ENCODE data around the gene DNAH2.

DNAH2 gene, protein sequence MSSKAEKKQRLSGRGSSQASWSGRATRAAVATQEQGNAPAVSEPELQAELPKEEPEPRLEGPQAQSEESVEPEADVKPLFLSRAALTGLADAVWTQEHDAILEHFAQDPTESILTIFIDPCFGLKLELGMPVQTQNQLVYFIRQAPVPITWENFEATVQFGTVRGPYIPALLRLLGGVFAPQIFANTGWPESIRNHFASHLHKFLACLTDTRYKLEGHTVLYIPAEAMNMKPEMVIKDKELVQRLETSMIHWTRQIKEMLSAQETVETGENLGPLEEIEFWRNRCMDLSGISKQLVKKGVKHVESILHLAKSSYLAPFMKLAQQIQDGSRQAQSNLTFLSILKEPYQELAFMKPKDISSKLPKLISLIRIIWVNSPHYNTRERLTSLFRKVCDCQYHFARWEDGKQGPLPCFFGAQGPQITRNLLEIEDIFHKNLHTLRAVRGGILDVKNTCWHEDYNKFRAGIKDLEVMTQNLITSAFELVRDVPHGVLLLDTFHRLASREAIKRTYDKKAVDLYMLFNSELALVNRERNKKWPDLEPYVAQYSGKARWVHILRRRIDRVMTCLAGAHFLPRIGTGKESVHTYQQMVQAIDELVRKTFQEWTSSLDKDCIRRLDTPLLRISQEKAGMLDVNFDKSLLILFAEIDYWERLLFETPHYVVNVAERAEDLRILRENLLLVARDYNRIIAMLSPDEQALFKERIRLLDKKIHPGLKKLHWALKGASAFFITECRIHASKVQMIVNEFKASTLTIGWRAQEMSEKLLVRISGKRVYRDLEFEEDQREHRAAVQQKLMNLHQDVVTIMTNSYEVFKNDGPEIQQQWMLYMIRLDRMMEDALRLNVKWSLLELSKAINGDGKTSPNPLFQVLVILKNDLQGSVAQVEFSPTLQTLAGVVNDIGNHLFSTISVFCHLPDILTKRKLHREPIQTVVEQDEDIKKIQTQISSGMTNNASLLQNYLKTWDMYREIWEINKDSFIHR (N-terminal part only)

GRCh38 chr17:7716901-7717755 is at the start of gene DNAH2:
TSS of gene DNAH2 (plus strand) at chr17:7717744. CDS start at chr17:7719735, 1,991 bp downstream.
- peak; percentile 86 for DNase-seq

GRCh38 chr17:7668482-7668881 is 49.1 kb upstream of the DNAH2 start:
- no peak for DNase-seq

- no peak for DNase-seq
Observed at GRCh38 chr17:7673239-7673638, 44.3 kb upstream of the DNAH2 start.

- DNase-seq: no peak
Observed at GRCh38 chr17:7674934-7675333, 42.6 kb upstream of the DNAH2 start.

- no peak for DNase-seq
Observed at GRCh38 chr17:7676533-7676932, 41.0 kb upstream of the DNAH2 start.

GRCh38 chr17:7677388-7678067 is 40.0 kb upstream of the DNAH2 start:
- no peak for DNase-seq

DNA sequence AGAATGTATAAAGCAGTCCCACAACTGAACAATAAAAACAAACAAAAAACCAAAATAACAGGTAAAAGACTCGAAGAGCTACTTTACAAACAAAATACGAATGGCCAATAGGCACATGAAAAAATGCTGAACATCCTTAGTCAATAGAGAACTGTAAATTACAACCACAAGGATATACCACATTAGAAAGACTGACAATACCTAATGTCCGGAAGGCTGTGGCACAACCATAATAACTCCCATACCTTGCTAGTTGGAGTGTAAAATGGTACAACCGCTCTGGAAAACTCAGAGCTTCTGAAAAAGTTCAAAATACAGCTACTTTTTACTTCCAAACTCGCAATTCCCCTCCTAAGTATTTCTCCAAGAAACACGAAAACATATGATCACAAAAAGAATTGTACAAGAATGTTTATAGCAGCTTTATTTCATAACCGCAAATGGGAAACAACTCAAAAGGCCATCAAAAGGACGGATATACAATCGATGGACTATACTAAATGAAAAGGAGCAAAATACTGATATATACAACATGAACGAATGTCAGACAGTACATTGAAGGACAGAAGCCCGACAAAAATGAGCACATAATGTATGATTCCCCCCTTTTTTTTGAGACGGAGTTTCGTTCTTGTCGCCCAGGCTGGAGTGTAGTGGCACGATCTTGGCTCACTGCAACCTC is 32.6 kb upstream of the DNAH2 start:
- DNase-seq: no peak

DNA sequence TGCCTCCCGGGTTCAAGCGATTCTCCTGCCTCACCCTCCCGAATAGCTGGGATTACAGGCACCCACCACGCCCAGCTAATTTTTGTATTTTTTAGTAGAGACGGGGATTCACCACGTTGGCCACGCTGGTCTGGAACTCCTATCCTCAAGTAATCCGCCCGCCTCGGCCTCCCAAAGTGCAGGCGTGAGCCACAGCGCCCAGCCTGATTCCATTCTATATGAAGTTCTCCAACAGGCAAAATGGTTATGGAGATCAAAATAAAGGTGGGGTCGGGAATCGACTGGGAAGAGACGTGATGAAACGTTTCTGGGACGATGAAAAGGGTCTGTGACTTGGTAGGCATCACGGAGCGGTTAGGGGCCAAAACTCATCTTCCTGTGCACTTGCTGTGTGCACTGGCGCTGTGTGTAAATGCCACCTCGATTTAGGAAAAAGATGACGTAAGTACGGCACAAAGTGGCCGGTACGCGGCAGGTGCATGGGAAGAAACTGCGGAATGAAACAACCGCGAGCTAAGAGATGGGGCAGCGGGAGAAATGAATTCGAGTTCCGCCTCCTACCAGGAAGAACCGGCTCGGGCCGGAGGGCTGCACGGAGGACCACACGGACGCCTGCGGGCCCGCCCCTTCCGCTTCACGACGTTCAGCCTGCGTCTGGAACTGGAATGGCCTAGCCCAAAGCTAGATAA is 31.9 kb upstream of the DNAH2 start:
- DNase-seq: peak; percentile 86

DNA sequence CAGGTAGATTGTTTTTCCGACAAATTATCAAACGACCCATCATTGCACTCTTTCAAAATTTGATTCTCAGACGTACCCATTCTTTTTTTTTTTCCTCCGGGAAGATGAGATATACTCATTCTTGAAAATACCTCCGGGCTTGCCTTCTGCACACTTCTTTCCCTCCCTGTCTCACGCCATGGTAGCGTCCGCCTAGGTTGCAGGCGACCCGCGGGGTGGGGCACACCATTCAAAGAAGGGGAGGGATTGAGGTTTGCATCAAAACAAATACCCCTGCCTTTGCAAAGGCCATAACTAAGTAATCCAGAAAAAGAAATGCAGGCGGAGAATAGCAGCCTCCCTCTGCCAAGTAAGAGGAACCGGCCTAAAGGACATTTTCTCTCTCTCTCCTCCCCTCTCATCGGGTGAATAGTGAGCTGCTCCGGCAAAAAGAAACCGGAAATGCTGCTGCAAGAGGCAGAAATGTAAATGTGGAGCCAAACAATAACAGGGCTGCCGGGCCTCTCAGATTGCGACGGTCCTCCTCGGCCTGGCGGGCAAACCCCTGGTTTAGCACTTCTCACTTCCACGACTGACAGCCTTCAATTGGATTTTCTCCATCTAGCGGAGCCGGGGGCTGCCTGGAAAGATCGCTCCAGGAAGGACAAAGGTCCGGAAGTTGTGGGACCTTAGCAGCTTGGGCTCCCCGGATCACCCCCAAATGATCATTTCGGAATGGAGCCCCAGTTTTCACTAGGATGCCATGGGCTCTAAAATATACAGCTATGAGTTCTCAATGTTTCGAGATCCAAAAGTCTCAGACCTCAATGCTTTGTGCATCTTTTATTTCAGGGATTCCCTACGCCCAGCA is 31.1 kb upstream of the DNAH2 start:
- DNase-seq: peak; percentile 92

DNA sequence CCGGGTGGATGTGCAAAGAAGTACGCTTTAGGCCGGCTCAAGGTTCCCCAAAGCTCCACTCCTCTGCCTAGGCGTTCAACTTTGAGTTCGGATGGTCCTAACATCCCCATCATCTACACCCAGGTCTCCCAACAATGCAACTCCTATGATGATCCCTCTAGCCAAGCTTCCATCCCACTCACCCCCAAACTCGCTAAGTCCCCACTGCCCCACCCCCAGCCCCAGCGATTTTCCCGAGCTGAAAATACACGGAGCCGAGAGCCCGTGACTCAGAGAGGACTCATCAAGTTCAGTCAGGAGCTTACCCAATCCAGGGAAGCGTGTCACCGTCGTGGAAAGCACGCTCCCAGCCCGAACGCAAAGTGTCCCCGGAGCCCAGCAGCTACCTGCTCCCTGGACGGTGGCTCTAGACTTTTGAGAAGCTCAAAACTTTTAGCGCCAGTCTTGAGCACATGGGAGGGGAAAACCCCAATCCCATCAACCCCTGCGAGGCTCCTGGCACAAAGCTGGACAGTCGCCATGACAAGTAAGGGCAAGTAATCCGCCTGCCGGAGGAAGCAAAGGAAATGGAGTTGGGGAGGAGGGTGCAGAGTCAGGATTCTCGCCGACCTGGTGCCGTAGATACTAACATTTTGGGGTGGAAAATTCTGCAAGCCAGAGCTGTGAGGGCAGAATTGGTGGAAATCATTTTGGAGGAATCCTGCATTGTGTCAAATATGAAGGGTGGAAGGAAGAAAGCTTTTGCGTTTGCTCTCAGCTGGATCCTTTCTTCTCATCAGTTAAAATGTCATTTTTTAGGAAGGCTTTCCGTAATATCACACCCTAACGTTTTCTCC is 30.3 kb upstream of the DNAH2 start, which contains the start of gene TP53:
Gene TP53, minus strand, starts transcription at position 419 of the 836 bp plus-strand sequence. CDS start 10,896 bp downstream, outside the sequence.
- peak; percentile 61 for DNase-seq

GRCh38 chr17:7687908-7688807 is 29.4 kb upstream of the DNAH2 start, which contains the start of gene WRAP53:
TSS of gene WRAP53 (plus strand) at chr17:7688477. CDS start at chr17:7688649, 172 bp downstream.
- DNase-seq: peak; percentile 89

DNA sequence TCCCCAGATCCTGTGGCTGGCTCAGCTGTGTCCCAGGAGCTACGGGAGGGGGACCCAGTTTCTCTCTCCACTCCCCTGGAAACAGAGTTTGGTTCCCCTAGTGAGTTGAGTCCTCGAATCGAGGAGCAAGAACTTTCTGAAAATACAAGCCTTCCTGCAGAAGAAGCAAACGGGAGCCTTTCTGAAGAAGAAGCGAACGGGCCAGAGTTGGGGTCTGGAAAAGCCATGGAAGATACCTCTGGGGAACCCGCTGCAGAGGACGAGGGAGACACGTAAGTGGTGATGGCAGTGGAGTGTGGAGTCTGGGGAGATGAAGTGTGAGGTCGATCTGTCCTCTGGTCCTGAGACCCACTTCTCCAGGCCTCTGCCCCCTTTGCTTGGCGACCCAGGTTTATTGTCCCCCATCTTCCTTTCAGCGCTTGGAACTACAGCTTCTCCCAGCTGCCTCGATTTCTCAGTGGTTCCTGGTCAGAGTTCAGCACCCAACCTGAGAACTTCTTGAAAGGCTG is 28.7 kb upstream of the DNAH2 start:
- no peak for DNase-seq

DNA sequence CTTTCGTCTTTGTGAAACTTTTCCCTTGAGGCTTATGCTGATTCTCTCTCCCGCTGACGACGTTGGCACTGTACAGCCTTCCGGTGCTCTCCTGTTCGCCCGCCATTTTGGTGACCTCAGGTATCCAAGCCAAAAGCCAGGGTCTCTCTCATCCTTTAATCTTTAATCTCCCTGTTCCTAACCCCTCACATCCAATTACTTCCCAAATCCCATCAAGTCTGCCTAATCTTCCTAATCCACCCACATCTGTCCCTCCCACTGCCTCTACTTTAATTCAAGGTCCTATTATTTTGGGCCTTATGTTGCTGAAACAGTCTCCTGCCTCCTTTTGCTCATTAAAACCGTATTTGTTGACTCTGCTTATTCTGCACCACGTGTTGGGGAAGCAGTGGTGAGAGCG is 22.0 kb upstream of the DNAH2 start:
- no peak for DNase-seq

DNA sequence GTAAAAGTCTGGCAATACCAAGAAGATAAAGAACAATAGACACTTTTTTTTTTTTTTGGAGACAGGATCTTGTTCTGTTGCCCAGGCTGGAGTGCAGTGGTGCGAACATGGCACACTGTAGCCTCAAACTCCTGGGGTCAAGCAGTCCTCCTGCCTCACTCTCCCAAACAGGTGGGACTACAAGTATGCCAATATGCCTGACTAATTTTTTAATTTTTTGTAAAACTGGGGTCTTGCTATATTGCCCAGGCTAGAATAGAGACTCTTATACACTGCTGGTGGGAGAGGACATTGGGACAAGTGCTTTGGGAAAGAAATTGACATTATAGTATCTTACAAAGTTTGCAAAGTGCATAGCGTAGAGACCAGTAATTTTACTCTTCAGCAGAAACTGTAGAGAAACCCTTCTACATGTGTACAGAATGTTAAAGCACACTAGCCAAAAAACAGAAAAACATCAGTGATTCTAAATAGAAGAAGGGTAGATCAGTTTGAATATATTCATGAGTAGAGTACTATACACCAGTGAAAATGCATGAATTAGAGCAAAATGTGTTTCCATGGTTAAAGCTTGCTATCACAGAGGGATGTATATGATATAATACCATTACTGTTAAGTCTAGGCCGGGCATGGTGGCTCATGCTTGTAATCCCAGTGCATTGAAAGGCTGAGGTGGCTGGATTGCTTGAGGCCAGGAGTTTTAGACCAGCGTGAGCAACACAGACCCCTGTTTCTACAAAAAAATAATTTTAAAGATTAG is 19.5 kb upstream of the DNAH2 start:
- DNase-seq: no peak

GRCh38 chr17:7700510-7700909 is 17.0 kb upstream of the DNAH2 start:
- no peak for DNase-seq

GRCh38 chr17:7701681-7702080 is 15.9 kb upstream of the DNAH2 start:
- no peak for DNase-seq

DNA sequence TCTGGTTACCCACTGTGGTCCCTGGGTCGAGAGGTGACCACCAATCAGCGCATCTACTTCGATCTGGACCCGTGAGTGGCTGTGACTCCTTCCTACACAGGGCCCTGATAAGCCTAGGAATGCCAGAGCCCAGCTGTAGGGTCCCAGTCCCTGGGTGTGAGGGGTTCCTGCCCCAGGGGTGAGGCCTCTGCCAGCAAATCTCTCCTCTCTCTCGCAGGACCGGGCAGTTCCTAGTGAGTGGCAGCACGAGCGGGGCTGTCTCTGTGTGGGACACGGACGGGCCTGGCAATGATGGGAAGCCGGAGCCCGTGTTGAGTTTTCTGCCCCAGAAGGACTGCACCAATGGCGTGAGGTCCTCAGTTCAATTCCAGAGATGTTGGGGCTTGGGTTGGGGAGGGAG is 14.8 kb upstream of the DNAH2 start:
- DNase-seq: no peak
